Measurements from ENCODE around the gene CYP20A1. TPM values are rescaled to one million over a fixed set of nuclear protein-coding genes. Genes with fewer than 3 reads are reported as not detected.

The CYP20A1 gene
- polyA plus RNA-seq, 1 experiment = 7.7 TPM

- ChIA-PET CTCF (no interaction called here), POLR2A (interaction anchor here (0.6 kb wide), 1 partner anchor 484 kb away, joined by 4 read pairs; no protein-coding TSS in a partner anchor)
- TF ChIP-seq CTCF (IDR thresholded peaks at IDR 0.05; ENCODE audit: insufficient read depth, low read depth, low read length) = no peak
- Histone ChIP-seq H3K36me3 (ENCODE audit: control insufficient read depth, insufficient read depth, low read length) (no peaks in the 10 kb centered on the region), H3K27me3 (ENCODE audit: control insufficient read depth, insufficient read depth, low read length) (no peaks in the 10 kb centered on the region), H3K4me3 (ENCODE audit: low read depth, low read length) (peak overlapping the region; percentile 74)
- DNase-seq (ENCODE audit: low read depth) = no peak
Measured at GRCh38 chr2:203327582-203327900, 88.7 kb downstream of the CYP20A1 start.

GRCh38 chr2:203327901-203328759 lies 89.3 kb downstream of the CYP20A1 start, which contains the start of gene ABI2:
TSS of gene ABI2 (plus strand) at chr2:203328394. CDS start at chr2:203328515, 121 bp downstream.
- no peak for TF ChIP-seq CTCF (IDR thresholded peaks at IDR 0.05; ENCODE audit: insufficient read depth, low read depth, low read length)
- Histone ChIP-seq H3K36me3 (ENCODE audit: control insufficient read depth, insufficient read depth, low read length) (no peaks in the 10 kb centered on the region), H3K4me3 (ENCODE audit: low read depth, low read length) (peak within 1 kb of the TSS; percentile 74), H3K27me3 (ENCODE audit: control insufficient read depth, insufficient read depth, low read length) (no peaks in the 10 kb centered on the region)
- CTCF ChIA-PET = no interaction called here
- DNase-seq (ENCODE audit: low read depth) = no peak
- POLR2A ChIA-PET = interaction anchor here (0.6 kb wide), 1 partner anchor 483 kb away, joined by 4 read pairs; no protein-coding TSS in a partner anchor

- no peak for DNase-seq (ENCODE audit: low read depth)
- POLR2A ChIA-PET = no interaction called here
- Histone ChIP-seq H3K36me3 (ENCODE audit: control insufficient read depth, insufficient read depth, low read length) (no peaks in the 10 kb centered on the region), H3K4me3 (ENCODE audit: low read depth, low read length) (peak overlapping the region; percentile 74), H3K27me3 (ENCODE audit: control insufficient read depth, insufficient read depth, low read length) (no peaks in the 10 kb centered on the region)
- no peak for TF ChIP-seq CTCF (IDR thresholded peaks at IDR 0.05; ENCODE audit: insufficient read depth, low read depth, low read length)
- CTCF ChIA-PET = interaction anchor here (0.6 kb wide), 1 partner anchor 107 kb away, joined by 3 read pairs; no protein-coding TSS in a partner anchor
Measured at GRCh38 chr2:203328760-203329540, 90.1 kb downstream of the CYP20A1 start.

GRCh38 chr2:203330434-203330833 lies 91.6 kb downstream of the CYP20A1 start:
- ChIA-PET CTCF (no interaction called here), POLR2A (no interaction called here)
- Histone ChIP-seq H3K27me3 (ENCODE audit: control insufficient read depth, insufficient read depth, low read length) (no peaks in the 10 kb centered on the region), H3K36me3 (ENCODE audit: control insufficient read depth, insufficient read depth, low read length) (no peaks in the 10 kb centered on the region), H3K4me3 (ENCODE audit: low read depth, low read length) (peak overlapping the region; percentile 74; the same call in 1 of the 2 replicates)
- no peak for DNase-seq (ENCODE audit: low read depth)
- TF ChIP-seq CTCF (IDR thresholded peaks at IDR 0.05; ENCODE audit: insufficient read depth, low read depth, low read length) = no peak

- CTCF ChIA-PET = no interaction called here
- Histone ChIP-seq H3K4me3 (ENCODE audit: low read depth, low read length) (no peak overlapping the region), H3K36me3 (ENCODE audit: control insufficient read depth, insufficient read depth, low read length) (no peaks in the 10 kb centered on the region), H3K27me3 (ENCODE audit: control insufficient read depth, insufficient read depth, low read length) (no peaks in the 10 kb centered on the region)
- POLR2A ChIA-PET = no interaction called here
- DNase-seq (ENCODE audit: low read depth) = no peak
- no peak for TF ChIP-seq CTCF (IDR thresholded peaks at IDR 0.05; ENCODE audit: insufficient read depth, low read depth, low read length)
Measured at GRCh38 chr2:203338322-203338721, 99.5 kb downstream of the CYP20A1 start.

Data from BJ (cell line).